ELR (cell line): ENCODE results near the gene FHAD1.

Experiments used
- DNase-seq: peaks from one replicate; pipeline ENCODE4 v3.0.0-alpha.2; 2015; ENCODE audit warnings: low read depth

The FHAD1 gene

DNA sequence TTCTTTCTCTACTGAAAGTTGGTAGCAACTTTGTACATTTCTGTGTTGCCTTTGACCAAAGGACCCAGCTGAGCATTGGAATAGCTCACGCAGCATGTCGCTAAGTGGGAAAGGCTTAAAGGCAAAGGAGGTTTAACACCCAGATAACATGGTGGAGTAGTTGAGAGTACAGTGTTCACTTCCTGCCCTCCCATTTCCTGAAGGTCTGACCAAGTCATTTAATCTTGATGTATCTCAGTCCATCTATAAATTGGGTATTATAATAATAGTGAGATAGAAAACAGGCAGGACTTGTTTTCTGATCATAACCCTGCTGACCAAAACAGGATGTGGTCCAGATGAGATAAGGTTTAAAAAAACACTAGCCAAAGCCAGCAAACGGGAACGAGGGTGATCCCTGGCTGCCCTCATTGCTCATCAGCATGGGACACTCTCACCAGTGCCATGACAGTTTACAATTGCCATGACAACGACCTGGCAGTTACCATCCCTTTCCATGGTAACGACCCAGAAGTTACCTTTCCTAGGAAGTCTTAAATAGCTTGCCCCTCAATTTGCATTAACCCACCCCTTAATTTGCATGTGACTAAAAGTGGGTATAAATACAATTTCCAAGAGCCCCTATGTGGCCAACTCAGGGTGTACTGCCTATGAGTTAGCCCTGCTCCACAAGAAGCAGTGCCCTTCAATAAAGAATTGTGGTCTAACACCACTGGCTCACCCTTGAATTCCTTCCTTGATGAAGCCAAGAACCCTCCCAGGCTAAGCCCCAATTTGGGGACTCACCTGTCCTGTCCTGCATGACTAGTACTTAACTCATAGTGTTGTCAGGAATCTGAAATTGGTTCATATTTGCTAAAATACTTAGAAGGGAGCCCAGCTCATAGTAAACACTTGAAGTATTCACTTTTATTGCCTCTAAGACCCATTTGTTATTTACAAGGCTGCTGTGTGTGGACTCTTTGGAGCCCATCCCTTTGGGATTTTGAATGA is 28.4 kb upstream of the FHAD1 start:
- peak; percentile 55 for DNase-seq

- DNase-seq, result no peak
Measured at GRCh38 chr1:15219280-15220023, 27.6 kb upstream of the FHAD1 start.

- DNase-seq, result no peak
Measured at GRCh38 chr1:15220024-15220392, 27.0 kb upstream of the FHAD1 start.

- DNase-seq, result peak; percentile 20
Measured at GRCh38 chr1:15220825-15221431, 26.1 kb upstream of the FHAD1 start.

DNA sequence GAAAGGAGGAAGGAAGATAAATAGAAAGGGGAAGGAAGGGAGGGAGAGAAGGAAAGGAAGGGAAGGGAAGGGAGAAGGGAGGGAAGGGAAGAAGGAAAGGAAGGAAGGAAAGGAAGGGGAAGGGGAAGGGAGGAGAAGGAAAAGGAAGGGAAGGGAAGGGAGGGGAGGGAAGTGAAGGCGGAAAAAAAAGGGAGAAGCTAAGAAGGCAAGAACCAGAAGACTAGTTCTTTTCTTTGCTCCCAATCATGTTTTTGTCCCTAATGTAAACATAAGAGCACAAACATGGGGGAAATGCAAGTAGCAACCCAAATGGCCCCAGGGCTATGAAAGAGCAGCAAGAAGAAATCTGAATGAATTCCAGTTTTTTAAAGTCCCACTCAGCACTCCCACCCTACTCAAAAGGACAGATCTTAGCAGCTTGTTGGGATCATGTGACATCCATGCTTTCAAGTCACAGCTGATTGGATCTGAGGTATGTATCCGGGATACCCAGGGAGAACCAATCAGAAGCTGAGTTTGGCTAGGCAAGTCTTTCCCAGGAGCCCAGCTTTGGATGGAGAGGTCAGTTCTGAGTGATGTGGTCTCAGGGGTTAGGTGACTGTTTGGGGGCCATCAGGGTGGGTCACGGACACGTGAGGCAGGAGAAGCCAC is 24.2 kb upstream of the FHAD1 start:
- DNase-seq, result no peak

DNA sequence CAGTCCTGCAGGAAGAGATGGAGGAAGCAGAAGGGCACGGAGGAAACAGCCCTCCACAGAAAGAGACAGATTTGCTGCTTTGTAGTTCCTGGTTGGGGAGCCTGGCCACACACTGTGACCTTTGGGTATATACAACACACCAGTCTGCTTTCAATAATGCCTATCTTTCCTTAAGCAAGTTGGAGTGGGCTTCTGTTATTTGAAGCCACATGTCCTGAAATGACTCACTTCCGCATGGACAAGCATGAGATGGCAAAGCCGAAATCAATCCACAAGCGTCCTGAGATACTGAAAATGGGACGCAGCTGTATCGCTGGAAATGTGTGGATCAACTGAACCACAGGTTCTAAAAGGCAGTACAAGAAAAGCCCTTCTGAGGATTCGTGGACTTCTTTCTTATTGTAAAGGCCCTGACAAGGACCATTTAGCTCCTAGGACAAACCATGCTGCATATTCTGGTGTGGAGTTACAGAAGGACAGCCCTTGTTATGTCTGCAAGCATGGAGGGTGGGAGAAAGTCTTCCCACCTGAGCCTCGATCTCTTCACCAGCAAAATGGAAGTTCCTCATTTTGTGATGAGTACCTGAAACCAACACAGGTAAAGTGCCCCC is 22.7 kb upstream of the FHAD1 start:
- DNase-seq, result no peak

- DNase-seq, result no peak
Measured at GRCh38 chr1:15224974-15225373, 22.0 kb upstream of the FHAD1 start.

GRCh38 chr1:15225461-15225860 is 21.6 kb upstream of the FHAD1 start:
- no peak for DNase-seq

DNA sequence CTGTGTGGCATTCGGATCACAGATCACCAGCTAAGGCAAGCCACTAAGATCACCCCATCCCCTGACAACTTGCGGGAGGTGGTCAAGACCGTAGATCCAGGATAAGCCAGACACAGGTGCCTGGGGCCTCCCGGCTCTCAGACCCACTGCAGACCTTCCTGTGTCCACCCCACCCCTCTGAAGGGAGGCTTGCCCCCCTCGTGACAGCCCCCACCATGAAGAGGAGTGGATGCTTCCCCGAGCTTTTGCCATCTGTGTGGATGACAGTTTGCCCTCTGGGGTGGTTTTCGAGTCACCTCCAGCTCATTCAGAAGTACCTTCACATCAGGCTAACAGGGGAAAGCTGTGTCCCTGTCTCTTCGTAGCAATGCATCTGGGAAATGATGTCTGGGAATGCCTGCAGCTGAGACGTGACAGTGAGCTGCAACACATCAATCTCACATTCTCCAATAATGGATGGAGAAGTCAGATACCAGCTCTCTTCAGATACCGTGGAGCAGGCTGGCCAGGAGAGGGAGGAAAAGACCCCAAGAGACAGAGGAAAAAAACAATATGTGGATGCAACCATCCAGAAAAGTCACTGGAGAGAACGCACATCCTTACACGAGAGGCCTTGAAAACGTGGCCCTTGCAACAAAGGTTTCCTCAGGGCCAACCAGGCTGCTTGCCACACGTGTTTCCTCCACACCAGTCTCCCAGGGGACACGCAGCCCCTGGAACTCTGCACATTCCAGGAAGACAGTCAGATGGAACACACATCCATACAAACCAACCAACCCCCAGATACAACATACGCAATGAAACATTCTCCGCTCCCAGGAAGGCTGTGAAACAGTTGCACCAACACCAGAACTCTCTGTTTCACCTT is 20.4 kb upstream of the FHAD1 start:
- no peak for DNase-seq

DNA sequence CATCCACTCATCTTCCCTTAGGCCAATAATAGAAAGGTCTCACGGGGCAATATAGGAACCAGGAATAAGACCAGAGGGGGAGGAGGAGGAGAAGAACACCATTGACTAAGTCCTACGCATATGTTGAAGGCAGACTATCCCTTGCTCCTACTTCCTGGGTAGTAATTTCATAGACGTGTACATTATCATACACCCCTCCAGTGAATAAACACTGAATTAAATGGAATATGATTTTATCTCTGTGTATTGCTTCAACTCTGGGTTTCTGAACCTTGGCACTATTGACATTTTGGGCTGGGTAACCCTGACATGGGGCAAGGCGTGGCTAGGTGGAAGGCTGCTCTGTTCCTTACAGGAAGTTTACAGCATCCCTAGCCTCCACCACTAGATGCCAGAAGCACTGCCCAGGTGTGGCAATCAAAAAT is 17.3 kb upstream of the FHAD1 start:
- no peak for DNase-seq

DNA sequence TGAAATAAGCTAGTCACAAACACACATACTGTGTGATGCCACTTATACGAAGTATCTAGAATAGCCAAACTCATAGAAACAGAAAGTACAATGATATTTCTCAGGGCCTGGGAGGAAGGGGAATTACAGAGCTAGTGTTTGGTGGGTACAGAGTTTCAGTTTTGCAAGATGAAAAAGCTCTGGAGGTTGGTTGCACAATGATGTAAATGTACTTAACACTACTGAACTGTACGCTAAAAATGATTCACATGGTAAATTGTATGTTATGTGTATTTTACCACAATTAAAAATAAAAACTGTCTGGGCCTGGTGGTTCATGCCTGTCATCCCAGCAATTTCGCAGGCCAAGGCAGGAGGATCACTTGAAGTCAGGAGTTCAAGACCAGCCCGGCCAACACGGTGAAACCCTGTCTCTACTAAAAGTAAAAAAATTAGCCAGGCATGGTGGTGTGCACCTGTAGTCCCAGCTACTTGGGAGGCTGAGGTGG is 15.3 kb upstream of the FHAD1 start:
- DNase-seq, result no peak

GRCh38 chr1:15233689-15234088 is 13.3 kb upstream of the FHAD1 start:
- DNase-seq, result no peak

GRCh38 chr1:15236321-15236721 is 10.7 kb upstream of the FHAD1 start:
- peak; percentile 25 for DNase-seq

GRCh38 chr1:15236746-15237145 is 10.3 kb upstream of the FHAD1 start:
- no peak for DNase-seq

DNA sequence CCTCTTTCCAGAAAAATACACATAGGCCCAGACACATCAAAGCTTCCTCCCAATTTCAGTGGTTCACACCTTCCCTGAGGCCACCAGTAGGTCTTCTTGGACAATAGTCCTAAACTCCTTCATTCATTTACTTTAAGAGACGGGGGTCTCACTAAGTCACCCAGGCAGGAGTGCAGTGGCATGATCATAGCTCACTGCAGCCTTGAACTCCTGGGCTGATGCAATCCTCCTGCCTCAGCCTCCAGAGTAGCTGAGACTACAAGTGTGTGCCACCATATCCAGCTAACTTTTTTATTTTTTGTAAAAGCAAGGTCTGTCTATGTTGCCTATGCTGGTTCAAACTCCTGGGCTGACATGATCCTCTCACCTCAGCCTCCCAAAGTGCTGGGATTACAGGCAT is 8.2 kb upstream of the FHAD1 start:
- no peak for DNase-seq

GRCh38 chr1:15242766-15243165 is 4.3 kb upstream of the FHAD1 start:
- no peak for DNase-seq

DNA sequence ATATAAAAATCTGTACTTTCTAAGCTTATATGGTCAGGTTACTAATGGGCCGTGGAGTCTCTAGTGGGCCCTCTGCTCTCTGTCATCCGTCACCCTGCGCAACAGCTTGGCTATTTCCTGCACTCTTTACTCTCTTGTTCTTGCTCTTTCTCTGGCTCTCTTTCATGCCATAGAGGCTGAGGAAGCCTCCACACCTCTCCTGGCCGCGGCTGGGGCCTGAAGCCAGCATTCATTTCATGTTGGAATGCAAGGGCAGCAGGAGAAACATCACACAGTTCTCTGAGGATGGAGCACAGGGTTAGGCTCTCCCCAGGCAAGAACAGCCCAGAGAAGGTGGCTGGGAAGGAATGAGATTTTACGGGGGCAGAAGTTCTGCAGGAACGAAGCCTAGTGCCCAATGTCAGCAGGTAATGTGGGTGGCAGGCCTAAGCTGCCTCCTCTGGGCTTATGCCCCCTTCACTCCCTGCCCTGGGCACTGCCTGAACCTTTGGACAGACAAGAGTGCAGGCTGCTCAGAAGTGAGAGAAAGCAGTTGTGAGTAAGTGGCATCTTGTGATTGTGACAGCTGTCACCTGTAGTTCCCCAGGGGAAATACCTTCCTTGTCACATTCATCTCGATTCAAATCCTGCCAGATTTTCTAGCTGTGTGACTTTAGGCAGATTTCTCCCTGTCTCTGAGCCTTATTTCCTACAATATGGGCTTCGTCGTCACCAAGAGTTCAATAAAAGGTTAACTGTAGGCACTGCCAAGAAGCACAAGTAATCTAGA is 3.6 kb upstream of the FHAD1 start:
- no peak for DNase-seq

DNA sequence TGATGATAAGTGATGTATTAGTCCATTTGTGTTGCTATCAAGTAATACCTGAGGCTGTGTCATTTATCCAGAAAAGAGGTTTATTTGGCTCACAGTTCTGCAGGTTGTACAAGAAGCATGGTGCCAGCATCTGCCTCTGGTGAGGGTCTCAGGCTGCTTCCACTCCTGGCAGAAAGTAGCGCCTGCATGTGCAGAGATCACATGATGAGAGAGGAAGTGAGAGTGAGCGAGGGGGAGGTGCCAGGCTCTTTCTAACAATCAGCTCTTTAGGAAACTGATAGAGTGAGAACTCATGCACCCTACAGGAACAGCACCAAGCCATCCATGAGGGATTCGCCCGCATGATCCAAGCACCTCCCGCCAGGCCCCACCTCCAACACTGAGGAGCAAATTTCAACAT is 2.2 kb upstream of the FHAD1 start:
- DNase-seq, result no peak

DNA sequence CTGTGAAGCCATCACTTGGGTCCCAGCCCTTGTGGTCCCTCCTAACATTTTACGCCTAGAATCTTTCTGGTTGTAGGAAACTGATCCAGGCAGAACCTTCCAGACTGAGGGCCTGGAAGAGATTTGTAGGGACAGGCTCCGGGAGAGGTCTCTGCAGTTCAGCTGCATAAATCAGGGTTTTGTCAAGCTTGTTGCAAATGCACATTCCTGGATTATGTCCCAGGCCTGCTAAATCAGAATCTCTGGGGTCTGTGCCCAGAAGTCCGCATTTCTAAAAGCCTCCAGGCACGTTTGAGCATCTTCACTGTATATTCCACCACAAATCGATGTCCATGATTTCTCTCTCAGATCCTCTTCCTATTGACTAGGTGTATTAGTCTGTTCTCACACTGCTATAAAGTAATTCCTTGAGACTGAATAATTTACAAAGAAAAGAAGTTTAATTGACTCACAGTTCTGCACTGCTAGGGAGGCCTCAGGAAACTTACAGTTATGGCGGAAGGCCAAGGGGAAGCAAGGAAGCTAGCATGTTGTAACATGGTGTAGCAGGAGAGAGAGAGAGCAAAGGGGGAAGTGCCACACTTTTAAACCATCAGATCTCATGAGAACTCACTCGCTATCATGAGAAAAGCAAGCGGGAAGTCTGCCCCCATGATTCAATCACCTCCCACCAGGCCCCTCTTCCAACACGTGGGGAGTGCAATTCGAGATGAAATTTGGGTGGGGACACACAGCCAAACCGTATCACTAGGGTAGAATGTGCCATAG is 1.2 kb upstream of the FHAD1 start:
- peak; percentile 6 for DNase-seq
